Kidney (tissue), 14 donors: ENCODE results near the gene CASQ2. TPM values are rescaled to one million over a fixed set of nuclear protein-coding genes. Genes with fewer than 3 reads are reported as not detected.

Experiments used
- DNase-seq, 5 donors: peaks; one replicate each; pipeline ENCODE4 v3.0.0-alpha.2; 2013 to 2020
- FAIRE-seq: peaks from 2 replicates; lab custom pipeline; 2012; peaks lifted over from hg19 to GRCh38; lab: Jason Lieb, UNC
- H3K27ac ChIP-seq, 2 donors: one replicate each; pipeline ENCODE4 v1.7.0; 2013; ENCODE audit warnings: low read depth in 2 of 2, low read length in 2 of 2, inconsistent platforms in 1 of 2
- H3K27me3 ChIP-seq: one replicate; pipeline ENCODE4 v1.7.1; 2013; ENCODE audit warnings: low read length, inconsistent platforms; ENCODE audit not compliant: control insufficient read depth, insufficient read depth
- H3K36me3 ChIP-seq, 3 donors: one replicate each; pipeline versions ENCODE4 v1.7.0 to v1.7.1; 2013; ENCODE audit warnings: low read length in 3 of 3, control low read depth in 1 of 3, inconsistent platforms in 1 of 3; ENCODE audit not compliant: insufficient read depth in 3 of 3, control insufficient read depth in 2 of 3
- H3K4me1 ChIP-seq, 3 donors: one replicate each; pipeline versions ENCODE4 v1.7.0 to v1.7.1; 2013; ENCODE audit warnings: low read length in 3 of 3, inconsistent platforms in 1 of 3, low read depth in 1 of 3; ENCODE audit not compliant: control insufficient read depth in 2 of 3, insufficient read depth in 2 of 3
- H3K4me3 ChIP-seq, 3 donors: one replicate each; pipeline versions ENCODE4 v1.7.0 to v1.8.1; 2013; ENCODE audit warnings: low read length in 3 of 3, control low read depth in 1 of 3, inconsistent platforms in 1 of 3
- H3K9ac ChIP-seq, 3 donors: one replicate each; pipeline versions ENCODE4 v1.7.0 to v1.7.1; 2013; ENCODE audit warnings: low read length in 3 of 3, control low read depth in 1 of 3, inconsistent platforms in 1 of 3
- H3K9me3 ChIP-seq, 3 donors: one replicate each; pipeline versions ENCODE4 v1.7.0 to v1.7.1; 2013; ENCODE audit warnings: low read length in 3 of 3, control low read depth in 1 of 3, inconsistent platforms in 1 of 3; ENCODE audit not compliant: control insufficient read depth in 2 of 3, insufficient read depth in 1 of 3
- intact Hi-C: fragments of 100-400 bp; cut with DNase I; formaldehyde crosslinking; loops from one replicate; pipeline ENCODE4 v1.11.1; 2022
- polyA plus RNA-seq: library from polyadenylated mRNA; stranded (reverse); fragments of 350-450 nt; fragmentation: Illumina TruSeq; extraction: RNeasy Lipid Tissue Mini Kit (QIAGEN cat#74804); gene quantifications from one replicate; pipeline ENCODE4 v1.2.3, GENCODE V29; 2014; ENCODE audit warnings: low read depth, low replicate concordance; ENCODE audit not compliant: insufficient read depth
- total RNA-seq: library from RNA; stranded (reverse); fragmentation: NEBNext Ultra II Directional; extraction: Animal tissue kit (Norgen Biotek cat#: 25700); gene quantifications from one replicate; pipeline ENCODE4 v1.2.1, GENCODE V29; 2021
- TF ChIP-seq, protein P1 (sequence below): IDR thresholded peaks from 3 replicates; pipeline ENCODE4 v1.5.1; 2012; ENCODE audit warnings: mild to moderate bottlenecking, moderate library complexity, borderline replicate concordance; ENCODE audit not compliant: insufficient read depth; ENCODE audit errors: extremely low read depth
- donor health status: control.
- donor health status: control.
- donor health status: control.
- donor health status: control.
- donor health status: control.
- donor health status: DM: yes; HTN: yes; CAD: no.
- donor health status: Normal renal cell carcinoma (clear cell type).

CASQ2 gene
- total and polyA plus RNA-seq, 2 donors from 2014 or later = 2.3 to 2.6 TPM

- Histone ChIP-seq H3K27ac (no peak overlapping the region), H3K4me1 (peaks cover 0 to 16% (median 3%) of the 10 kb centered on the region in 3 donors), H3K36me3 (peaks cover 0 to 6% (median 4%) of the 10 kb centered on the region in 3 donors), H3K9ac (no peak overlapping the region), H3K9me3 (no peaks in the 10 kb centered on the region), H3K4me3 (no peak overlapping the region), H3K27me3 (no peaks in the 10 kb centered on the region)
- DNase-seq (no peak), FAIRE-seq (no peak)
- intact Hi-C loops = no loop called here
- TF ChIP-seq, protein P1, sequence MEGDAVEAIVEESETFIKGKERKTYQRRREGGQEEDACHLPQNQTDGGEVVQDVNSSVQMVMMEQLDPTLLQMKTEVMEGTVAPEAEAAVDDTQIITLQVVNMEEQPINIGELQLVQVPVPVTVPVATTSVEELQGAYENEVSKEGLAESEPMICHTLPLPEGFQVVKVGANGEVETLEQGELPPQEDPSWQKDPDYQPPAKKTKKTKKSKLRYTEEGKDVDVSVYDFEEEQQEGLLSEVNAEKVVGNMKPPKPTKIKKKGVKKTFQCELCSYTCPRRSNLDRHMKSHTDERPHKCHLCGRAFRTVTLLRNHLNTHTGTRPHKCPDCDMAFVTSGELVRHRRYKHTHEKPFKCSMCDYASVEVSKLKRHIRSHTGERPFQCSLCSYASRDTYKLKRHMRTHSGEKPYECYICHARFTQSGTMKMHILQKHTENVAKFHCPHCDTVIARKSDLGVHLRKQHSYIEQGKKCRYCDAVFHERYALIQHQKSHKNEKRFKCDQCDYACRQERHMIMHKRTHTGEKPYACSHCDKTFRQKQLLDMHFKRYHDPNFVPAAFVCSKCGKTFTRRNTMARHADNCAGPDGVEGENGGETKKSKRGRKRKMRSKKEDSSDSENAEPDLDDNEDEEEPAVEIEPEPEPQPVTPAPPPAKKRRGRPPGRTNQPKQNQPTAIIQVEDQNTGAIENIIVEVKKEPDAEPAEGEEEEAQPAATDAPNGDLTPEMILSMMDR = no peak
Observed at GRCh38 chr1:115650961-115651360, 117.6 kb downstream of the CASQ2 start.

Other genes with a start within 250 kb of the CASQ2 start
- 12.3 TPM for gene VANGL1, start 126.7 kb downstream of the CASQ2 start, total RNA-seq
- 2.7 TPM for gene VANGL1, start 126.7 kb downstream of the CASQ2 start, polyA plus RNA-seq
- gene NHLH2, start 72.4 kb upstream of the CASQ2 start, total RNA-seq = not detected
- not detected for gene NHLH2, start 72.4 kb upstream of the CASQ2 start, polyA plus RNA-seq
- gene SLC22A15, start 207.8 kb upstream of the CASQ2 start, total RNA-seq = 9.8 TPM
- 3.5 TPM for gene SLC22A15, start 207.8 kb upstream of the CASQ2 start, polyA plus RNA-seq